HEK293 (cell line): ENCODE measurements around the gene LRBA.

Experiments
- CTCF ChIP-seq: fragments of 450-650 bp; formaldehyde crosslinking; IDR thresholded peaks from 2 replicates; pipeline ENCODE4 v1.5.1; 2016; ENCODE audit warnings: missing biosample characterization, missing genetic modification characterization
- YY1 ChIP-seq: fragments of 450-650 bp; formaldehyde crosslinking; IDR thresholded peaks from 2 replicates; pipeline ENCODE4 v1.5.1; 2018; ENCODE audit warnings: missing biosample characterization, missing genetic modification characterization
- ZBTB10 ChIP-seq: fragments of 450-650 bp; formaldehyde crosslinking; IDR thresholded peaks from 2 replicates; pipeline ENCODE4 v1.5.1; 2016; ENCODE audit warnings: missing biosample characterization, missing genetic modification characterization
- ZBTB11 ChIP-seq: fragments of 450-650 bp; formaldehyde crosslinking; conservative IDR thresholded peaks from 2 replicates; pipeline ENCODE4 v1.5.1; 2016; ENCODE audit warnings: low read depth, missing biosample characterization, missing genetic modification characterization
- ZBTB7A ChIP-seq: fragments of 450-650 bp; formaldehyde crosslinking; IDR thresholded peaks from 2 replicates; pipeline ENCODE4 v1.5.1; 2016; ENCODE audit warnings: low read depth, missing biosample characterization, missing genetic modification characterization
- ZNF133 ChIP-seq: fragments of 450-650 bp; formaldehyde crosslinking; IDR thresholded peaks from 2 replicates; pipeline ENCODE4 v1.5.1; 2016; ENCODE audit warnings: missing biosample characterization, missing genetic modification characterization
- ZNF292 ChIP-seq: fragments of 450-650 bp; formaldehyde crosslinking; IDR thresholded peaks from 2 replicates; pipeline ENCODE4 v1.5.1; 2016; ENCODE audit warnings: low read depth, missing biosample characterization, missing genetic modification characterization, borderline replicate concordance
- ZNF324 ChIP-seq: fragments of 450-650 bp; formaldehyde crosslinking; IDR thresholded peaks from 2 replicates; pipeline ENCODE4 v1.5.1; 2016; ENCODE audit warnings: missing biosample characterization, missing genetic modification characterization
- ZNF354C ChIP-seq: fragments of 450-650 bp; formaldehyde crosslinking; IDR thresholded peaks from 2 replicates; pipeline ENCODE4 v1.5.1; 2016; ENCODE audit warnings: missing biosample characterization, missing genetic modification characterization, low read depth, borderline replicate concordance
- ZNF776 ChIP-seq: fragments of 450-650 bp; formaldehyde crosslinking; IDR thresholded peaks from 2 replicates; pipeline ENCODE4 v1.5.0; 2017; ENCODE audit warnings: missing biosample characterization, missing genetic modification characterization, borderline replicate concordance

GRCh38 chr4:150896497-150896896, 118.6 kb downstream of the LRBA start:
- TF ChIP-seq CTCF (tag by site-specific recombination) (no peak), ZBTB10 (tag by site-specific recombination) (no peak), YY1 (no peak), ZNF324 (tag by site-specific recombination) (no peak), ZBTB11 (tag by site-specific recombination) (no peak), ZBTB7A (tag by site-specific recombination) (no peak), ZNF292 (no peak), ZNF133 (tag by site-specific recombination) (no peak), ZNF776 (tag by site-specific recombination) (no peak), ZNF354C (tag by site-specific recombination) (no peak)
